HG03159 (cell line): Measurements from ENCODE around the gene RPL7A.
"Not testable (repeated sequence)": the region's sequence is repeated elsewhere in the genome, so short reads cannot be mapped to it uniquely, and the experiment has no call there.

Experiments
- ATAC-seq: cut with Tn5 transposase; IDR thresholded peaks from one replicate; pipeline ENCODE4 v1.9.1; 2021; ENCODE audit warnings: mild to moderate bottlenecking, moderate library complexity; ENCODE audit not compliant: unreplicated experiment

Gene RPL7A

GRCh38 chr9:133327834-133328484, 20.1 kb upstream of the RPL7A start:
- no peak for ATAC-seq

GRCh38 chr9:133329306-133330156, 18.5 kb upstream of the RPL7A start:
- not testable (repeated sequence) for ATAC-seq

- ATAC-seq: no peak
Measured at GRCh38 chr9:133331221-133331620, 16.8 kb upstream of the RPL7A start.

GRCh38 chr9:133331641-133332380, 16.2 kb upstream of the RPL7A start:
- ATAC-seq: no peak

- ATAC-seq: no peak
Measured at GRCh38 chr9:133332381-133332730, 15.7 kb upstream of the RPL7A start.

GRCh38 chr9:133333011-133333410, 15.0 kb upstream of the RPL7A start:
- ATAC-seq: no peak

- no peak for ATAC-seq
Measured at GRCh38 chr9:133333566-133333965, 14.5 kb upstream of the RPL7A start.

GRCh38 chr9:133334161-133334560, 13.9 kb upstream of the RPL7A start:
- no peak for ATAC-seq

- not testable (repeated sequence) for ATAC-seq
Measured at GRCh38 chr9:133334888-133335287, 13.1 kb upstream of the RPL7A start.

GRCh38 chr9:133335924-133336811, 11.8 kb upstream of the RPL7A start, which contains the start of gene SURF6:
Gene SURF6, minus strand, starts transcription at chr9:133336188. Its CDS starts 56 bp downstream, at chr9:133336132.
- peak; percentile 81 for ATAC-seq

- no peak for ATAC-seq
Measured at GRCh38 chr9:133339641-133340040, 8.4 kb upstream of the RPL7A start.

GRCh38 chr9:133340256-133340655, 7.8 kb upstream of the RPL7A start:
- ATAC-seq: no peak

- ATAC-seq: no peak
Measured at GRCh38 chr9:133340916-133341315, 7.1 kb upstream of the RPL7A start.

GRCh38 chr9:133341369-133342068, 6.5 kb upstream of the RPL7A start:
- no peak for ATAC-seq

- ATAC-seq: no peak
Measured at GRCh38 chr9:133342069-133342406, 6.0 kb upstream of the RPL7A start.

GRCh38 chr9:133342570-133342969, 5.4 kb upstream of the RPL7A start:
- no peak for ATAC-seq

GRCh38 chr9:133344071-133344470, 3.9 kb upstream of the RPL7A start:
- no peak for ATAC-seq

- ATAC-seq: no peak
Measured at GRCh38 chr9:133344979-133345378, 3.0 kb upstream of the RPL7A start.

- no peak for ATAC-seq
Measured at GRCh38 chr9:133345596-133345995, 2.4 kb upstream of the RPL7A start.
